Endometrial microvascular endothelial cells (primary cell): Measurements from ENCODE around the gene OTOGL. TPM values are rescaled to one million over a fixed set of nuclear protein-coding genes. Genes with fewer than 3 reads are reported as not detected.

Experiments used
- in situ Hi-C: cut with HindIII; loops from 2 replicates; pipeline ENCODE4 v1.10.0; 2017; ENCODE audit warnings: low sequenced_read_pairs, low pct_unique_long_range_greater_than_20kb; ENCODE audit errors: inconsistent ontology term
- total RNA-seq: library from RNA; depleted of rRNA; stranded (reverse); fragments of >200 nt; gene quantifications from one replicate; pipeline ENCODE4 v1.2.3, GENCODE V29; 2015; ENCODE audit errors: inconsistent ontology term

The OTOGL gene
- total RNA-seq, 1 donor from 2014 or later: 2.0 TPM

DNA sequence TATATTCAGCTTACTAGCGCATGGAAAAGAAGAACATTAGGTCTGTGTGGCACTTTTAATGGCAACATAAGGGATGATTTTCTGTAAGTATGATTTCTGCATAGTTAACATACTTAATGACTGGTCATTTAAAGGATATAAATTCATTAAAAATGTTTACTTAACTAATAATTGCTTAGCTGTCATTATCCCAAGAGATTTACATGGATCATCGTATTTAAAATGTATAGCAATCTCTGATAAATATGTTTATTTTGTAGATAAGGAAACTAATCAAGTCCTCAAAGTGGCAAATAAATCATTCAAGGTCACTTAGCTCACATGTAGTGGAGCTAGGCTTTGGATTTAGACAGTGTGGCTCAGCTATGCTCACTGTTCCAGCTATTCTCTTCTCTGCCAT lies 158.6 kb downstream of the OTOGL start:
- in situ Hi-C loops: no loop called here

DNA sequence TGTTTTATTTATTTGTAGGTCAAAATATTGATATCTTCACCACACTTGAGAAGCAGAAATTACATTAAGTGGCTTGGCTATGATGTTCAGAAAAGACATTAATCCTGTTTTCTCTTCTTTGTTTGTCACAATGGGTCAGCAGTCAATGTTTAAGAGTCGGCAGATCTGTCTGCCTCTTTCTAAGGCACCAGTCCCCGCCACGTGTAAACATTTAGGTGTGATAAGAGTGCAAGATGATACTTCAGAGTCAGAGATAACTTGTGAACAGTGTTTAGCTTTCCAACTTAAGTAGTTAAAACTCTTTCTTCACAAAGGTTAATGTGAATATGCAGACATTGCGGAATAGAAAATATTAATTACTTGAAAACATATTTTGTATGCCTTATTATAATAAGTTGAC lies 160.9 kb downstream of the OTOGL start:
- in situ Hi-C loops: no loop called here

DNA sequence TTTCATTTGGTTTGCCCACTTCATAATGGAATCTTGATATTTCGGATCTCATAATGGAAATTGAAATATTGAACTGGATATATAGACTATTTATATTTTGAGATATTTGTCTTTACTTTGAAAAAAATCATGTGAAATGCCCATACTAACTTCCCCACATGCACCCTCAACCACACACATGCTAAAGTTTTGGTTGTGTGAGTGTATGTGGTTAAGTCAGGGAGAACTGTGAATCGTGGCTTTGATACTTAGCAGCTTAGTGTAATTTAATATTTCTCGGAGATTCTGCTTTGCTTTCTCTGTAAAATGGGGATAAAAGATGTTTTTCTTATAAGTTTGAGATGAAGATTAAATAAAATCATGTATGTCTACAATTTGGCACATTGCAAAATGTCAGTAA lies 162.1 kb downstream of the OTOGL start:
- in situ Hi-C loops: no loop called here

DNA sequence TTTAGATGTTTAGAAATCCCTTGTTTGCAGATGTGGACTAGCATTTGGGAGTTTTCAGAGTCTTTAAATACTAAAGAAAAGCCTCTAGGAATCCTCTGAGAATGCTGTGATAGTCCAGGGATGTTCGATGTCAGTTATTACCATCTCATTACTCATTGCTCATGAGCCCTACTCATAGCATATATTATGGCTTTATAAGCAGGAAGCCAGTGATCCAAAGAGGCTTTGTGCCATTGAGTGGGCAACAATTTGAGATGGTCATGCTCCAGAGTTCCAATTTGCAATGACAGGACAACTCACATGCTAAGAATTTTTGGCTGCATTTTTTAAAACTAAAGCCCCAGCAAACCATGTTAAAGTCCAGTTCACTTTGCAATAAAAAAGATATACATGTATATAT lies 163.0 kb downstream of the OTOGL start:
- in situ Hi-C loops: no loop called here

DNA sequence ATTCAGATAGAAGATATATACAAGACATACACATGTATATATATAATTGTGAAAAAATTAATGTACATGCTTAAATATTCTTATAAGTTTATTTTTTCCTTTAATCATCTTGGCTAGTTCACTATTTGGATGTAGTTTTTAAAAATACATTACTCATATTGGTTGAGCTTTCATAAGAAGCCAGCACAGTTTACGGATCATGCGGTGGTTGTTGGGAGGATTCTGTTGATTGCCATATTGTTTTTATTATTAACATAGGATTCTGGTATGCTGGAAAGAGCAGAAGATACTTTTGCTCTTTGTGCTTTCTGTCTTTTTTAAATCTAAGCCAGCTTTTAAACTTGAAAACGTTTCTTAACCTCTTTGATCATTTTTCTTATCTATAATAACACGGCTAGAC lies 163.4 kb downstream of the OTOGL start:
- in situ Hi-C loops: no loop called here

DNA sequence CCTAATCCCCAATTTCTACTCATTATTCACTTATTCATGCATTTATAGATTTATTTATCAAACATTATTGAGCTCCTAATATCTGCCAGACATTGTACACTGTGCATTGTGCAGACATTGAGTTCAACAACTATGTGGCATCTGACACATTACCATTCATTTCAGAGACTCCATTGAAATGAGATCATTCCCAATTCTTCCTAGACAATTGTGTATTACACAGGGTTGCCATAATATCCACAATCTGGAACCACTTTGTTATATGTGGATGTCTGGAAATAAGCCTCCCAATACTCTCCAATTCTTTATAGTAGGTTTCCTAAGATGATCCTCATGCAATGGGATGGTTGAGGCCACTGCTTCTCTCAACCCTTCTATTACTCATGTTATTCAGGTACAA lies 165.0 kb downstream of the OTOGL start:
- in situ Hi-C loops: no loop called here

DNA sequence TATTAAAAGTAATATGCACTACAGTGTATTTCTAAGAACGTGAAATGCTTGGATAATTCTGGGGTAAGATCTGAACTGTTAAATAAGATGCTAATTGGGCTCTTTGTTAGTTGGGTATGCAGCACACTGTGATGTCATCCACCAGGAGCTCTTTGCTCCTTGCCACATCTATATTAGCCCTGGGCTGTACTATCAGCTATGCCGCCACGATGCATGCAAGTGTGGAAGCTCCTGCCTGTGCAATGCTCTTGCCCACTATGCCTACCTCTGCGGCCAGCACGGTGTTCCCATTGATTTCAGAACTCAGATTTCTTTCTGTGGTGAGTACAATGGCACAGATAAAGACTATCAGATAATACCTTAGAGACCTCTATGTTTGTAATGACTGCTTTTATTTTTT lies 165.6 kb downstream of the OTOGL start:
- in situ Hi-C loops: no loop called here

DNA sequence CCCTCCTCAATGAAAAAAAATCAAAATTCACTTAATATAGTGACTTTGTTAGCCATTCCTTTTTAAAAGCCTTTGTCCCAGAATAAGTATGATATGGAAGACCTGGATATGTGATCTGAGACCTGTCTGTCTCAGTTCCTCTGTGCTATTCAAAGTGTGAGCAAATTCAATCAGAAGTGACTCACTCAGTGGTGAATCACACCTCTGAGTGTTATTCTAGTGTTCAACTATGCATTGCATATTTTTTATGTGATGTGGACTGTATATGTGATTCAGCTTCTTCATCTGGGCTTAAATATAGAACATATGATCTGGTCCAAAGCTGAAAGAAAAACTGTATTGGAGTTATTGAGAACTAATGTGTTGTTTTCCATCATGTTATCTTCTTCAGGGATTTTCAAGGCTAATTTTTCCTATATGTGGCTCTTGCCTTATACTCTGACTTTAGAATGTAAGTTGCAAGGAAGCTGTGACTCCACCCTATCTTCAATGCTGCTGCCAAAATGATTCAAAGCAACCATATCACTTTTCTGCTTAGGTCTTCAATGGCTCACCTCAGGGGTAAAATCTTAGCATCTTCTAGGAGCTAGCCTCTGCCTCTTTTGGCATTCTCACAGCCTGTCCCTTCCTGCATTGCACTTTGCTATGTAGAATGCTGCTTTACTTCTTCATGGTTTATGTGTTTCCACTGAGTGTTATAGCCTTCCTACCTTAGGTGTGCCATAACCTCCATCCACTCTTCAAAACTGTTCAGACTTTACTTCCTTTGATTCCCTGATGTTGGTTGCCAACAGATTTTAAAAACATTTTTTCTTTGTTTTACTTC lies 169.8 kb downstream of the OTOGL start:
- in situ Hi-C loops: no loop called here

DNA sequence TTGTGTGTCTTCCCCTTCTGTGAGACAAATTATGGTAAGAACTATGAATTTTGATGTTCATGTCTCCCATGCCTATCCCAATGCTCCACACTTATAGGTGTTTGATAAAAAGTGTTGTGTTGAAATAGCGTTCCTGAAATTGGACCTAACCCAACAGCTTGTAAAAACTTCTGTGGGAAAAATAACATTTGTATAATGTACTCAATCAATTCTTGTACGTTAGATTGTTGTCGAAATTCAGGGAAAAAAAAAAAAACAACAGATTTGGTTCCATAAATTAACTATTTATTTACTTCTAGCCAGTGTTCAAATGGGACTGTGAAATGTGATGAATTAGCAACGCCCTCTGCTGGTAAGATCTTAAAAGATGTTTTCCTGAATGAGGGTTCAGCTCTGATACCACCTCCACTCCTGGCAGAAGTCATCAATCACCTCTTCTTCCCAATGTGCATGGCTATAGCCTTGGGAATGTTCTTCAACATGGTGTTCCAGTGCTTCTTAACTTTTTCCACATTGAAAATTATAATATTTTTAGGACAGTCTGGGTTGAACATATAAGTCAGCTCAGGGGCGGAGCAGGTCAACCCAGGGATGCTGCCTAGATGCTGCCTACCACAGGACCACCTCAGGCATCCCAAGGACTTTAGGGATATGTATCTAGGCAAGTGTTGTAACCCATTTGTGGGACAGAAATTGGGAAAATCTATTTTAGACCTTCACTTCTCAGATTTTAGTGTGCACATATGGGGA lies 170.6 kb downstream of the OTOGL start:
- in situ Hi-C loops: no loop called here

DNA sequence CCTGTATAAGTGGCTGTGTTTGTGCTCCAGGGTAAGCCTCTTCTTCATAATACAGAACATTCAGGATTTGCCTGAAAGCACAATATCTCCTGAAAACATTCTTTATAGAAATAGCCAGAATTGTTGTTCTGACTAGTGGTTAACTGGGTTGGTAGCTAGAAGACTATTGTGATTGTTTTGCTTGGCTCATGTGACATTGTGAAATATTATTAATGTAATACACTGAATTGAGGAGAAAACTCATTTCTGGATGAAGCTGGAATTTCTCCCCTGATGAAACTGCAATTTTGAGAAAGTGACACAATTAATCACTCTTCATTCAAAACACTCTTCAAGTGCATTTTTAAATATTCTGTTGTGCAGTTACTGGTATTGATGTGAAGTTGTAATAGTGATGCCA lies 172.4 kb downstream of the OTOGL start:
- in situ Hi-C loops: no loop called here

DNA sequence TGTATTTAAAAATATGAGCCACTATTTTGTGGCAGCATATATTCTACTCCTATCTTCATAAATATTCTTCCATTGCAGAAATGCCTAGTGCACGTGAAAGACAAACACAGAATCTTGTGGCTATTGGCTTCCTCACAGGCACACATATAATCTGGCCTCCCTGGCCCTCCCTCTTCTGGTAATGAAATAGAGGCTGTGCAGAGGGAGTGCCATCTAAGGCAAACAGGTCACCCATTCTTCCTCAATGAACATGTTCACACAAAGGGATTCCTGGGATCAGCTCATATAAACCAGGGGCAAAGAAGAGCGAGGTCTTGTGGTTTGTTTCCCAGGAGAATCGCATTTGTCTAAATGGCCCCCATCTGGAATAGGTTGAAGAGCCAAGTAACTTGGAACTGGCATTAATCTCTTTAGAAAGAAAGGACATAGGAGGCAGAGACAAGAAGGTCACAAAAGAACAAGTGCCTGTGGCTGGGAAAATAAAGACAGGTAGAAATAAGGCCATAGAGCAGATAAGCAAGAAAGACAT lies 173.1 kb downstream of the OTOGL start:
- in situ Hi-C loops: no loop called here

DNA sequence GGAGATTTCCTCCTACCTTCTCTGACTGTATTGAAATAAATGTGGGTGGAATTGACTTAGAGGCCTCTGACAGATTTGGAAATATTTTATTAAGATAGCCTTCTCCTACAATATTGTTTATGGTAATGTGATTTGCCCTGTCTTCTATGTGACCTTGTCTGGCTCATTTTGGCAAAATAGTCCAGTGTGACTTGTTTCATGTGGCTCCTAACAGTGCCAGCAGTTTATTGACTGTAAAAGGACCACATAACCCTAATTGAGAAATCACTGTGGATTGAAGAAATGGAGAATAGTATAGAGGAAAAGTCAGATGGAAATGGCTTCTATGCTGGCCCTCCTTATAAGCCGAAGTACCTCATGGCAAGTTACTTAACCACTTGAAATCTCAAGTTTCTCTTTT lies 173.8 kb downstream of the OTOGL start:
- in situ Hi-C loops: no loop called here

DNA sequence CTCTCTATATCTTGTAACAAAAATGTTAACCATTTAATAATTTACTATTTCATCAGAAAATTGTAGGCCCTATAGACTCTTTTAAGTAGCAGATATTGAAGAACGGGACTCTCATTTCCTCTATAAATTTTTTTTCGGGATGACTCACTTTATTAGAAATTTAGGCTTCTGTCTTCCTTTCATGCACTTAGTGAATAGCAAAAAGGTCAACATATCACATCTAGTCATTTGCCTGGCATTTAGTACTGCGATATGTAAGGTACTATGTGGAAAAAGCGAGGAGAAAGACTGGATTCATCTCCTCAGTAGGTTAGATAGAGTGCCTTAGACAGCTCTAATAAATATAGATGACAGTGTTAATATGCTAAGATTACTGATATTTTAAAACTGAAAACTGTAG lies 178.4 kb downstream of the OTOGL start:
- in situ Hi-C loops: no loop called here

DNA sequence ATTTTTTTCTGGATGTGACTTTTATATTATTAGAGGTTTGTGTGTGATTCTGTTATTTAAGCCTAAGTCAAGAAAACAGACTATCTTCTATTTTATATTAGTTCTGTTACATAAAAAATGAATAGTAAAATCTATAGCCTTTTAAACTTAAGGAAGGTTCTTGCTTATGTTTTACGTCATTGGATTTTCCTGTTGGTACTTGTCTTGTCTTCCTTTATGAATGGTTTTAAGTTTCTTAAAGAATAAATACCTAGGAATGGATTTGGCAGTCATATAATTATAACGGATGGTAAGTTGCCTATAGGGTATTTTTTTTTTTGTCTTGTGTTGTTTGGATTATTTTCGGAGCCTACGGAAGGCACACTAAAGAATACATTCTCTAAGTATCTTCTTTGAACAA lies 182.9 kb downstream of the OTOGL start:
- in situ Hi-C loops: no loop called here

DNA sequence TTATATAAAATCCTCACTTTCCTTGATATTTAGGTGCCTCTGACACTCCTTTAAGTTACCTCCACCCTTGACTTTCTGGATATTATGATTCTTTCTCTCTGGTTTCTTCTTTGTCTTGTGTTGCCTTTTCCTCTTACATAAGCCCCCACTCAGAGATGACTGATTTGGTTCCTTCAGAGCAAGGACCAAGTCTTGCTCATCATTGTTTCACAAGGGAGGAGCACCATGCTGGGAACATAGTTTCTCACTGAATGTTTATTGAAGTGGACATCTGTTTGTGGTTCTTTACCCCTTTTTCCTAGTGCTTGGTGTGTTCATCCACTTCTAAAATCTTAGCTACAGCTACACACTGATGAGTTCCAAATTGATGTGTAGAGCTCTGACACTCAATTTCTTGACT lies 183.4 kb downstream of the OTOGL start:
- in situ Hi-C loops: no loop called here

DNA sequence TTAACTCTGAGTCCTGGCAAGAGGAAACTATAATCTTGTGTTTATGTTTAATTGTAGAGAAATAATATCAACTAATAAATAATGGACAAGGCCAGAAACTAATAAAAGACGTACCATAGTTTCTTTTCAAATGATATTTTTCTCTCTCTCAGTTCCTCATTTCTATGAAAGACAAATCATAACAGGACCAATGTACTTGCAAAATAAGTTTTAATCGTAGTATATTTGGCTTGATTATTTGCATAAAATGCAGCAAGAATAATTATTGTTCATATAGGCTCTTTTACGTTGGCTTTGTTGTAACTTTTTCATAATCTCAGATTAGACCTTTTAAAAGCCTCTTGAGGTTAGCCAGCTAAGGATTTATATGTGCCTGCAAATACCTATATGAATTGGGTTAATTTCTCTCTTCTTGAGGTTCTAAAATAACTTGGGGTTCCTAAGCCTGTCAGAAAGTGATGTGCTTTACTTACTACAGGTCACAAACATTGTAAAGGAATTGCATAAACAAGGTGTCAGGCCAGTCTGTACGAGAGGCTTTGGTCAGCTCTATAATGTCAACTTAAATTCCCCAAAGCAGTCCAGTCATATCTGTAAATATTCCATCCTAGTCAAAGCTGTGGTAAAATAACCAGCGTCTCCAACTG lies 191.9 kb downstream of the OTOGL start:
- in situ Hi-C loops: no loop called here

DNA sequence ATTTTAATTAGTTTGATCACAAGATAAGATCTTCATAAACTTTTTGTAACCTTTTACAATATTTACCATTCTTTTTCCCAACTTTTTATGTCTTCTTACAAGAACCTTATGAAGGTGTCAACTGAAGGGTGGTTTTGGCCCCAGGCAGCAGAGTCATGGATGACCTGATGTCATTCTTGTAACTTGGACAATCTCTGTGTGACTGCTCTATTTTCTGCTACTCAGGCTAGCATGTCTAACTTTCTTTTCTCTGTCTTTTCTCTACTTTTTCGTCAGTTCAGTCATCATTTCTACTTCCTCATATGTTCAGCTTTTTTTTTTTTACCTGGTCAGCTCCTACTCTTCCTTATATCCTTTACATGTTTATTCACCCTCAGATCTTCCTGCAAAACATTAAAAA lies 194.0 kb downstream of the OTOGL start:
- in situ Hi-C loops: no loop called here

DNA sequence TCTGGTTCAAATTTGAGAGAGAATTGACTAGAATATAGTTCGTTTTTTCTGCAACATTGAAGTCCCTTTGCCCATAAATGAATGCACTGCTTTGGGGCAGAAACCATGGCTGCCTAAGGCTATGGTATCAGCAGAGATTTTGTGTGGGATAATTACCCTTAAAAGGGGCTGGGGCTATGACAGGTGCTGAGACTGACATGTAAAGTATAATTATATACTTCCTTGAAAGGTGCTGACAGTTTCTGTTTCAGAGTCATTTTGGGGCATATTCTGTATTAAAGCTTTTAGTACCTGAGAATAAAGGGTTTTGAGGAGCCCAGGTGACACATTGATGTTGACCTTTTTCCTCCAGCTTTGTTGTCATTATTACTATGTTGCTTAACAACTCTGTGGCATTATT lies 194.4 kb downstream of the OTOGL start:
- in situ Hi-C loops: no loop called here

DNA sequence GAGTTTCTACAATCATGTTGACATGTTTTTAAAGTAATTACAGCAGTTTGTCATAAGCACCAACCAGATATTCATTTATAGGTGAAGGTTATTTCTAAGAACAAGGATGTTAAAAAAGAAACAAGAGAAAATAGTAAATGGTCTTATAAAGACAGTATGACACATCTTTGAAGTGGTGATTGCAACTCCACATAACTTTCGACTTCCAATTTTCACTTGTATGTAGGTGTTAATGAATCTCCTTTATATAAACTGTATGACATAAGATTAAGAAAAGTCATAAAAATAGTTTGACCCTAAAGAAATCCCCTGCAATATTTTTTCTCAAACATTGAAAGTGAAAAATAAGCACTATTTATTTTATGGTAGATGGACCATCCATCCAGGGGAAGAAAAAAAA lies 199.9 kb downstream of the OTOGL start:
- in situ Hi-C loops: no loop called here

DNA sequence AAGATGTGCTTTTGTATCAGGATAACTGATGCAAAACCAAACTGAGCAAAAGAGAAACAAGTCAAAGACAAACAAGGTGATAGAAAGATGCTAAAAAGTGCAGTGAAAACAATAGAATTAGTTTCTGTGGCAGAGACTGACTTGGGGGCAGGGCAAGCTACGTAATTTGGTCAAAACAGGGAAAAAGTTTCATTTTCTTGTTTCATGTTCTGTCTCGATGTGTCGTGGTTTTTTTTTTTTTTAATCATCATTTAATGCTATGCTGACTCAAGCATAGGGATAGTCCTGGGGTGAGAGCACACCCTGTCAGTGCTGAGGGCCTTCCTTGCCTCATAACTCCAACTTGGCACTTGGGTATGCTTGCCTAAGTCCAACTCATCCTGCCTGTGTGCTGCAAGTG lies 200.6 kb downstream of the OTOGL start:
- in situ Hi-C loops: no loop called here
